ENCODE measurements around the gene TSPO.

Gene TSPO

GRCh38 chr22:43181321-43182076 lies 30.1 kb downstream of the TSPO start:
- DNase-seq = no peak

- no peak for DNase-seq
Observed at GRCh38 chr22:43182118-43182517, 30.8 kb downstream of the TSPO start.

- DNase-seq = no peak
Observed at GRCh38 chr22:43182726-43183125, 31.4 kb downstream of the TSPO start.

DNA sequence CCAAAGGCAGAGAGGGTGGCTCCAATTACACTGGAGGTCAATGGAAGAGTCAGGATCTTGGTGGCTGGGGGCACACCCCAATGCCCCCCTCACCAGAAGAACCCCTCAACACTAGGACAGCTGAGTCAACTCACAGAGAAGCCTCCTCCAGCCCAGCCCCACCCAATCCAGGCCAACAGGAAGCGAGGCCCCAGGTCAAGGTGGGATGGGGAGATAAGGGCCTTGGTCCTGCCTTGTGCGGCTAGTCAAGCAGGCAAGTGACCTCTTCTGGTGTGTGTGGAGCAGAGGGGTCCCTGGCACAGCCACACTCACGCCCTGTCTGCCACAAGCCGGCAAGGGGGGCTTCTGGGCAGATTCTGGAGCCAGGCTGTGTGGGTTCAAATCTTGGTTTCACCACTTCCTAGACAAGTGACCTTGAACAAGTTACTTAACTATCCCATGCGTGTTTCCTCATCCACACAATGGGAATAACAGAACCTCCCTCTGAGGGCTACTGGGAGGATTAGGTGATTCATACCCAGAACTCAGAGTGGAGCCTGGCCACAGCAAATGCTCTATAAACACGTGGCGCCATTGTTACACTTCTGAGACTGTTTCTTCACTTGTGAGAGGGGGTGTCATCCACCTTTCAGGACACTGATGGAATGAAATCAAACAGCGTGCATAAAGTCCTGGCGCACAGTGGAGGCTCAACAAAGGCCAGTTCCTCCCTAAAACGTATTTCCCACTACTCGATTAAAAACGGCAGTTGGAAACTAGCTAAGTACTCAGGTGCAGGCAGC lies 32.3 kb downstream of the TSPO start:
- no peak for DNase-seq

DNA sequence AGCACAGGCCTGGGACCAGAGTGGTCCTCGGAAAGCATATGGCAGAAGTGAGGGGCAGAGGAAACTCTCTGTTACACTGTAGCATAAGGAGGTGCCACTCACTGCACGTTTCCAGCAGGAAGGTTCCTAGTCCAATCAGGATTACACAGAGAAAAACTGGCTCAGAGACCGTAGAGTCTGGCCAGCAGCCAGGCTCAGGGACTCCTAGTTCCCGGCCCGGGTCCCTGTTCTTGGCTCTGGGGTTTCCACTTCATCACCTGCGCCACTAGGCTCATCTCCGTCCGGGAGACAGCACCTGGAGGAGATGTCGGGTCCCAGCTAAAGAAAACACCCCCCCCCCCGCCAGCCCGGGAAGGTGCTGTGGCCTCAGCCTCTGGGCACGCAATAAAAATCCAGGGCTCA lies 34.5 kb downstream of the TSPO start:
- peak; percentile 1 for DNase-seq

DNA sequence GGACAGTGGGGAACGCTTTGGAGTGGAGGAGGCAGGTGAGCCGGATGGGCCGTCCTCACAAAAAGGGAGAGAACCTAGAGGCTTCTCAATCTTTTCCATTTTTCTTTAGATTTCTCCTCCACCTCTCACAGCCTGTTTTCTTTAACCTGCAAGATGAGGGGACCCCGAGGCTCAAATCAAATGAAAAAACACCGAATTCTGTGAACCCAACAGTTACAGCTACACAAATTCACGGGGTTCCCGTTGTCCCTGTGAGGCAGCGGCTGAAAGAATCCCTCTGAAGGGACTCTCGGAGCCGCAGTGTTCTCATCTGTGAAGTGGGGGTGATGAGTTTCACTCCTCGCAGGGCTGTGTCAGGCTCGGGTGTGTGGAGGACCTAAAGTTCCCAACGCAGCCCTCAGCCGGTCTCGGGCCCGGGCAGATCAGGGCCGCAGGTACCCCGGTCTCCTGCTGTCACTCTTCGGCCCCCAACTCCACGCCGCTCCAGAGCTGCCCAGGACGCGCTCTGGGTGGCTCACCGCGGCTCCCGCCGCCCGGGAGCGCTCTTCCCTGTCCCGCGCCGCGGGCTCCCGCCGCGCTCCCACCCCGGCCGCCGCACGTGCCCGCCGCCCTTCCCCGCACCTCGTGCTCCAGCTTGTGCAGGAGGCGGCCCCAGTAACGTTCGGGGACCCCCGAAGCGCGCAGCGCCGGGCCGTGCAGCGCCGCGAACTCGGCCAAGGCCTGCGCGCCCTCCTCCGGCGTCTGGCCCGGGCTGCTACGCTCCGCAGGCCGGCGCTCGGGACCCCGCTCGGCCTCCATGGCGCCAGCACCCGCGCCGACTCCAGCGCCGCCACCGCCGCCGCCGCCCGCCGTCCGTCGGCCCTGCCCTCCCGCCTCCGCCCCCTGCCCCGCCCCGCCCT lies 35.2 kb downstream of the TSPO start, which contains the start of gene TTLL12:
Gene TTLL12, minus strand, starts transcription at position 863 of the 899 bp plus-strand sequence. Its CDS starts 65 bp downstream, at position 798.
- DNase-seq = peak; percentile 4

DNA sequence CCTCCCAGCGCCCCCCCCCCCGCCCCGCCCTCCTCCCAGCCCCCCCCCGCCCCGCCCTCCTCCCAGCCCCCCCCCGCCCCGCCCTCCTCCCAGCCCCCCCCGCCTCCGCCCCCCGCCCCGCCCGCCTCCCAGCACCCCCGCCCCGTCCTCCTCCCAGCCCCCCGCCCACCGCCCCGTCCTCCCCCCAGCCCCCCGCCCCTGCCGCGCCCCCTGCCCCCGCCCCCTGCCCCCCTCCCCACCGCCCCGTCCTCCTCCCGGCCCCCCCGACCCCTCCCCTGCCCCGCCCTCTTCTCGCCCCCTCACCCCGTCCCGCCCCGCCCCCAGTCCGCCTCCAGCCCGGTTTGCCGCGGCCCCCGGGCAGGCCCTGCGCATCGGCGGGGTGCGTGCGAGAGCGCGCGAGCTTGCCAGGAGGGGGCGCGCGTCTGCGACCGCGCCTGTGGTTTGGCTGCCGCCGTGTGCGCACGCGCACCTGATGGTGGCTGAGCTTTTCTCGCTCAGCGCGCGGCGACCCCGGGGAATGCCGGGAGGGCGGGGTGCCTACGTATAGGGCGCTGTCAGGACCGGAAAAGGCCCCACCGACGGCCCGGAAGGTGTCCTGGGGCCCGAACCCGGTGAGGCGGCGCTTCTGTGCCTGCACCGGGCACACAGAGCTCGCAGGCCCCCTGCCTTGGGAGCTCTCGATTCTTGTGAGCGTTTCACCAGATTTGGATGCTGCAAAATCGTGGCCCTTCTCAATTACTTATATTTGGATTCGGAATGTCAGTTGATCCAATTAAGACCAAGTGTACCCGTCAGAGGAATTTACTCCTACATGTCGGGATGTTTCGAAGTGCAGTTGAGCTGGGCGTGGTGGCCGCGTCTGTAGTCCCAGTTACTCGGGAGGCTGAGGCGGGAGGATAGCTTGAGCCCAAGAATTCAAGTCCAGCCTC lies 36.1 kb downstream of the TSPO start:
- DNase-seq = peak; percentile 87

- no peak for DNase-seq
Observed at GRCh38 chr22:43188829-43189545, 37.6 kb downstream of the TSPO start.

DNA sequence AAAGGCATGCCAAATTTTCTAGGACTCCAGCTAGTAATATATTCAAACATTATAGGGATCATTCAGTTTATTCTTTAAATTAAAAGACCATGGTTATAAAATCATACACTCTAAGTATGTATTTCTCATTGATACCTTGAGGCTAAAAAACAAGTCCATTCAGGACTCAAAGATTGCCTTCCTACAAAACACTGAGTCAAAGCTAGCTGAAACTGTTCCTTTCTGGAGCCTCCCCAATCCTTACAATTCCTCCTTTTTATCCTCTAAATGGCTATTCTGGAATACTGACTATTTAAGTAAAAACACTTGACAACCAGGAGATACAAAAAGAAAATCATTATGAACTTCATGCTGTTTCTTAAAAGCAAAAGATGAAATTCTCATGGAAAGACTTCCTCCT lies 40.5 kb downstream of the TSPO start:
- no peak for DNase-seq

DNA sequence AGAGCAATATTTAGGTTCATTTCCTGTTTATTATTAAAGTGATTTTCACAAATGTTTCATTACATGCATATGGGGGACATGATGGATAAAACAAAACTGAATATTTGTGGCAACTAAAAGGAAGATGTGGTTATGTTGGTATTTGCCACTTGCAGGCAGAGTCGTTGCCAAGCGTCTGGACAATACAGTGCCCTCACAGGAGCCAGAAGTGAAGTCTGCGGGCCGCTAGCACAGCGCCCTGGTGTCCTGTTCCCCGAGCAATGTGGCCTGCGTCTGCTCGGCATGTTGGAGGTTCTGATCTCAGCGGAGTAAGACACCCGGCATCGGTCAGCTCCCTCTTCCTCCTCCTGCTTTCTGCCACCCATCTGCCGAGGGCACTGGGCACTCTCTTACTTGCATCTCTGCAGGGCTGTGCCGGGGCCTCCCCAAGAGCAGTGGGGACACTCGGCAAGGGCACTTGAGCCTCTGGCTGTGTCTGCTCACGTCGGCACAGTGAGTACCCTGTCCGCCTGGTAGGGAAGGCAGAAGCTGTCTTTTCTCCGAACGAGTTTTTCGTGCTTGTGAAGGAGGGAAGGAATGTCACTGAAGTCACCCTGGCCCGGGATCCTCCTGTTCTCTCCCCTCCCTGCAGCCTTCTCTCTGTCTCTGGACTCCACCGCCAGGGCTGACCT lies 46.0 kb downstream of the TSPO start:
- no peak for DNase-seq

DNA sequence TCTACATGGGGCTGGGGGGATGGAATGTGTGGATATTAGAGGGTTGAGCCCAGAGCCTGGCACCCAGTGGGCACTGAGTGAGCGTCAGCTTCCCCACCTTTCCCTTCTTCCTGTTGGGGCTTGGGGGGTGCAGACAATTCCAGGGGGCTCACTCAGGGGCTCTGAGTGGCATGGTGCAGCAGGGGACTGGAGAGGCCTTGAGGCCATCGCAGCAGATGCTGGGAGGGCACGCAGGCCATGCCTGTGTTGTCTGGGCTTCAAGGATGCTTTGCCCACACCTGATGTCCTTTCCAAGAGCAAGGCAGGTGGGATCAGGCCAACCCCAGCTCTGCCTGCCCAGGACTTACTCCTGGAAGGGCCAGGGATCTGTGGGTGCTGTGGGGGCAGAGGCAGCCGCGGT lies 46.8 kb downstream of the TSPO start:
- DNase-seq = no peak

- no peak for DNase-seq
Observed at GRCh38 chr22:43198936-43199335, 47.6 kb downstream of the TSPO start.

DNA sequence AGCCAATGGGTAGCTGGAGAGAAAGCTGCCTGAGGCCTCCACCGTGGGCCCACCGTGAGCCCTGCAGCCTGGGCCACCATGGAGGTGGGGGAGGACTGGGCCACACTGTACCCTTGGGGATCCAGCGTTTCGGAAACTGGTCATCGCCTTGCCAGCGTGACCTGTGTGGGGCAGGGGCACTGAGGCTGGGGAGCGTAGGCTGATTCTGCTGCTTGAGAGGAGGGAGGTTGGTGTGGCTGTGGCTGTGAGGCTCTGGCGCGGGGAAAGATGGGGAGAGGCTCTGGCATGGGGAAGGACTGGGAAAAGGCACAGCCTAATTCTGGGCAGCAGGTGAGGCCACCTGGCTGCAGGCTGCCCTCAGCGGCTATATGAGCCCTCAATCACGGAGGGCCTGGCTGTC lies 48.2 kb downstream of the TSPO start:
- no peak for DNase-seq

- no peak for DNase-seq
Observed at GRCh38 chr22:43200031-43200430, 48.7 kb downstream of the TSPO start.

GRCh38 chr22:43200555-43200954 lies 49.2 kb downstream of the TSPO start:
- no peak for DNase-seq

- no peak for DNase-seq
Observed at GRCh38 chr22:43201486-43202219, 50.3 kb downstream of the TSPO start.

DNA sequence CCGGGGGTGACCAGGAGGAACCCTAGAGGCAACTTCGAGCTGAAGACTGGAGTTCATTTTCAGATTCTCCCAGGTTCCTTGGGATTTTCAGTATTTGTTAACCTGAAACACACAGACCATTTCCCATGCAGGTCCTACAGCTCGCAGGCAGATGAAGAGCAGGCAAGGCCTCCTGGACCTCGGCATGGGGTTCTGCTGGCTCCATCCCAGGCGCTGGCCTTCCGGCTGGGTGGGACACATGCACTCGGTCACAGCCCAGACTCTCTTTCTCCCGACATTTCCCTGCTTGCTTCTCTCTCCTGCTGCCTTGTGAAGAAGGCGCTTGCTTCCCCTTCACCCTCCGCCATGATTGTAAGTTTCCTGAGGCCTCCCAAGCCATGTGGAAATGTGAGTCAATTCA lies 51.0 kb downstream of the TSPO start:
- no peak for DNase-seq

DNA sequence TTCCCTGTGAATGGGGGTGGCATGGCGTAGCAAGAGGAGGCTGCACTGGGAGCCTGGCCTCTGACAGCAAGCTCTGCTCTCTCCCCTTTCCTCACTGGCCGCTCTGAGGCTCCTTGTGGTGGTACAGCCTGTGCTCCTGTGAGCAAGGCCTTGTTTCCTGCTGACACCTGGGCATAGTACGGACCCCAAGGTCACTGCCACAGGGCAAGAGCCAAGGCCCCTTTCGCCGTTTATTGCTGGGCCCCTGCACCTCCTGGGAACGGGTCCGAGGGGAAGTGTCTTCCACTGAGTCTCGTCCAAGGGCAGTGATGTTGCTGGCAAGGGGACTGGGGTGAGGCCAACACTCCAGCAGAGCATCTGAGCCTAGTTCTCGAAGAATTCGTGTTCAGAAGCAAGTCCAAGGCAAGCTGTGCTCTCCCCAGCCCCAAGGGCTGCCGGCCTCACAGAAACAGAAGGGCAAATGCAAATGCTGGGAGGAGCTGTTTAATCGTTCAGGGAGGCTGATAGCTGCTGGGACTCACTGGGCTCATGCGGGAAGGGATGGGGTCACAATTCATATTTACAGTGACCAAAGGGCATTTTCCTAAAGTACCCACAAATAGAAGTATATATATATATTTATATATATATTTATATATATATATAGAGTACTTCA lies 51.5 kb downstream of the TSPO start:
- DNase-seq = no peak

GRCh38 chr22:43203471-43203981 lies 52.2 kb downstream of the TSPO start:
- no peak for DNase-seq
